Tibial nerve (tissue), 4 donors: ENCODE results near the gene RBM47.

Source experiments
- CTCF ChIP-seq, 5 experiments: fragments of 200-600 bp in 3 of 5; fragments of 450-650 bp in 2 of 5; sonication (generic) in 3 of 5; IDR thresholded peaks; one replicate each; pipeline ENCODE4 v1.5.1; 2016 to 2019; ENCODE audit warnings: antibody characterized with exemption in 5 of 5, mild to moderate bottlenecking in 3 of 5, moderate library complexity in 2 of 5
- EP300 ChIP-seq, 2 donors: sonication (generic); formaldehyde crosslinking; IDR thresholded peaks; one replicate each; pipeline ENCODE4 v1.6.1; 2017; ENCODE audit warnings: antibody characterized with exemption in 2 of 2, mild to moderate bottlenecking in 1 of 2
- POLR2A ChIP-seq, 2 donors: fragments of 450-650 bp; IDR thresholded peaks; one replicate each; pipeline ENCODE4 v1.6.1; 2017; ENCODE audit warnings: antibody characterized with exemption in 2 of 2, mild to moderate bottlenecking in 2 of 2, moderate library complexity in 2 of 2

GRCh38 chr4:40592034-40592433, 37.6 kb downstream of the RBM47 start:
- TF ChIP-seq CTCF (IDR thresholded peaks at IDR 0.05) (no peak), EP300 (IDR thresholded peaks at IDR 0.05) (no peak), POLR2A (IDR thresholded peaks at IDR 0.05) (no peak)
